HG02623 (cell line): ENCODE measurements around the gene SCN9A.
"Not testable (repeated sequence)": the region's sequence is repeated elsewhere in the genome, so short reads cannot be mapped to it uniquely, and the experiment has no call there.

Experiments
- ATAC-seq: cut with Tn5 transposase; IDR thresholded peaks from one replicate; pipeline ENCODE4 v1.9.1; 2021; ENCODE audit warnings: moderate library complexity; ENCODE audit not compliant: unreplicated experiment

SCN9A gene

GRCh38 chr2:166256896-166257295 lies 118.8 kb downstream of the SCN9A start:
- no peak for ATAC-seq

GRCh38 chr2:166249318-166249717 lies 126.4 kb downstream of the SCN9A start:
- ATAC-seq = no peak

GRCh38 chr2:166246901-166247300 lies 128.8 kb downstream of the SCN9A start:
- no peak for ATAC-seq

GRCh38 chr2:166242309-166242708 lies 133.4 kb downstream of the SCN9A start:
- no peak for ATAC-seq

- no peak for ATAC-seq
Measured at GRCh38 chr2:166240387-166241313, 135.1 kb downstream of the SCN9A start.

GRCh38 chr2:166239548-166239947 lies 136.2 kb downstream of the SCN9A start:
- no peak for ATAC-seq

GRCh38 chr2:166238176-166238575 lies 137.6 kb downstream of the SCN9A start:
- ATAC-seq = no peak

- ATAC-seq = no peak
Measured at GRCh38 chr2:166234112-166234846, 141.5 kb downstream of the SCN9A start.

- no peak for ATAC-seq
Measured at GRCh38 chr2:166233244-166233643, 142.5 kb downstream of the SCN9A start.

- no peak for ATAC-seq
Measured at GRCh38 chr2:166230724-166231070, 145.0 kb downstream of the SCN9A start.

- ATAC-seq = no peak
Measured at GRCh38 chr2:166230024-166230723, 145.6 kb downstream of the SCN9A start.

GRCh38 chr2:166229678-166230023 lies 146.1 kb downstream of the SCN9A start:
- ATAC-seq = no peak

GRCh38 chr2:166224197-166224596 lies 151.5 kb downstream of the SCN9A start:
- ATAC-seq = no peak

- ATAC-seq = no peak
Measured at GRCh38 chr2:166223298-166223697, 152.4 kb downstream of the SCN9A start.

- no peak for ATAC-seq
Measured at GRCh38 chr2:166211079-166211478, 164.7 kb downstream of the SCN9A start.

GRCh38 chr2:166209944-166210343 lies 165.8 kb downstream of the SCN9A start:
- ATAC-seq = not testable (repeated sequence)

- not testable (repeated sequence) for ATAC-seq
Measured at GRCh38 chr2:166209367-166209766, 166.4 kb downstream of the SCN9A start.

GRCh38 chr2:166206153-166206552 lies 169.6 kb downstream of the SCN9A start:
- not testable (repeated sequence) for ATAC-seq

GRCh38 chr2:166202778-166203177 lies 173.0 kb downstream of the SCN9A start:
- ATAC-seq = no peak

GRCh38 chr2:166197446-166197845 lies 178.3 kb downstream of the SCN9A start:
- ATAC-seq = no peak

- ATAC-seq = no peak
Measured at GRCh38 chr2:166193407-166193806, 182.3 kb downstream of the SCN9A start.

- no peak for ATAC-seq
Measured at GRCh38 chr2:166188084-166188483, 187.7 kb downstream of the SCN9A start.
